K562 (cell line): Measurements from ENCODE around the gene WDR18. TPM values are rescaled to one million over a fixed set of nuclear protein-coding genes. Genes with fewer than 3 reads are reported as not detected.

Experiments used
- CC2D1A ChIP-seq: fragments of 450-650 bp; IDR thresholded peaks from 2 replicates; pipeline ENCODE4 v1.6.1; 2017; ENCODE audit warnings: mild to moderate bottlenecking
- CREB1 ChIP-seq, 2 experiments: sonication (generic) in 1 of 2; formaldehyde crosslinking in 1 of 2; IDR thresholded peaks; 2 replicates each; pipeline versions ENCODE4 v1.6.1 to v1.8.0; 2012 to 2022; ENCODE audit warnings: inconsistent platforms in 1 of 2, mild to moderate bottlenecking in 1 of 2, missing genetic modification reagents in 1 of 2, moderate library complexity in 1 of 2
- CREB5 ChIP-seq: fragments of 250-450 bp; sonication (Bioruptor Pico); IDR thresholded peaks from 2 replicates; pipeline ENCODE4 v1.5.0; 2020; ENCODE audit warnings: mild to moderate bottlenecking
- DNMT1 ChIP-seq: fragments of 450-650 bp; IDR thresholded peaks from 2 replicates; pipeline ENCODE4 v1.6.1; 2016; ENCODE audit warnings: antibody characterized with exemption, mild to moderate bottlenecking
- FOXJ2 ChIP-seq: fragments of 200-800 bp; sonication (Bioruptor generic); IDR thresholded peaks from 2 replicates; pipeline ENCODE4 v1.6.1; 2016; ENCODE audit warnings: missing genetic modification characterization, missing compliant biosample characterization
- GATAD2B ChIP-seq: fragments of 450-650 bp; IDR thresholded peaks from 2 replicates; pipeline ENCODE4 v1.6.1; 2017; ENCODE audit warnings: mild to moderate bottlenecking, borderline replicate concordance
- HDAC6 ChIP-seq: IDR thresholded peaks from 2 replicates; pipeline ENCODE4 v1.6.1; 2012; ENCODE audit warnings: low read depth, mild to moderate bottlenecking, control low read depth, inconsistent platforms, low read length, moderate library complexity
- IRF1 ChIP-seq: sonication (generic); formaldehyde crosslinking; IDR thresholded peaks from 2 replicates; pipeline ENCODE4 v1.8.0; 2022; ENCODE audit warnings: missing genetic modification reagents, mild to moderate bottlenecking, borderline replicate concordance
- MLLT1 ChIP-seq, 2 experiments: fragments of 450-650 bp; IDR thresholded peaks; 2 replicates each; pipeline ENCODE4 v1.6.1; 2016
- NR0B1 ChIP-seq: fragments of 450-650 bp; IDR thresholded peaks from one replicate; pipeline ENCODE4 v1.6.1; 2018; ENCODE audit warnings: mild to moderate bottlenecking, moderate library complexity; ENCODE audit not compliant: partially characterized antibody
- NR4A1 ChIP-seq, 2 experiments: fragments of 250-450 bp in 1 of 2; fragments of 450-650 bp in 1 of 2; sonication (Bioruptor Pico) in 1 of 2; IDR thresholded peaks; 2 replicates each; pipeline versions ENCODE4 v1.4.0 to v1.6.1; 2016 to 2020; ENCODE audit warnings: mild to moderate bottlenecking in 2 of 2, missing compliant biosample characterization in 1 of 2, missing genetic modification characterization in 1 of 2, moderate library complexity in 1 of 2
- RBM39 ChIP-seq: fragments of 200-400 bp; formaldehyde crosslinking; optimal IDR thresholded peaks from 2 replicates; pipeline ENCODE3; 2018; ENCODE audit warnings: low read depth, low read length
- THAP12 ChIP-seq: fragments of 250-450 bp; sonication (Bioruptor Pico); IDR thresholded peaks from 2 replicates; pipeline ENCODE4 v1.9.0; 2021; ENCODE audit warnings: mild to moderate bottlenecking, inconsistent platforms
- ZHX1 ChIP-seq: fragments of 150-350 bp; conservative IDR thresholded peaks from 2 replicates; pipeline ENCODE4 v1.6.1; 2014; ENCODE audit warnings: low read length
- ZNF121 ChIP-seq: sonication (generic); formaldehyde crosslinking; conservative IDR thresholded peaks from 2 replicates; pipeline ENCODE4 v1.8.0; 2022; ENCODE audit warnings: missing genetic modification reagents
- ZNF134 ChIP-seq: fragments of 250-450 bp; sonication (Bioruptor Pico); conservative IDR thresholded peaks from 2 replicates; pipeline ENCODE4 v1.4.0; 2020
- polyA plus RNA-seq, 8 experiments: library from polyadenylated mRNA; depleted of rRNA in 4 of 8; stranded (reverse) in 5 of 8; unstranded in 3 of 8; fragments of >200 nt; fragmentation: Nextera tagmentation in 2 of 8; fragmentation: Illumina TruSeq in 1 of 8; extraction: Ambion mirVana in 2 of 8; extraction: Trizol in 1 of 8; gene quantifications; 2 replicates each; pipeline versions ENCODE4 v1.2.1 to v1.2.3, GENCODE V29; 2011 to 2014; ENCODE audit warnings: inconsistent platforms in 1 of 8, missing spikeins in 1 of 8
- total RNA-seq, 7 experiments: library from RNA; depleted of rRNA in 6 of 7; stranded (reverse); fragments of >200 nt in 6 of 7; fragmentation: Illumina TruSeq in 2 of 7; extraction: Trizol in 2 of 7; gene quantifications; 2 replicates each; pipeline versions ENCODE4 v1.2.1 to v1.2.3, GENCODE V29; 2011 to 2021; ENCODE audit warnings: low replicate concordance in 1 of 7

Gene WDR18
- total and polyA plus RNA-seq, 9 of the 15 experiments (the other 6 are each of a cell fraction or from before 2014, with no cell fraction given), result 0.65 to 181 (median 30.1) TPM

- TF ChIP-seq CREB1 (IDR thresholded peaks at IDR 0.05) (no peak), CREB1 (CRISPR knock-in tag; IDR thresholded peaks at IDR 0.05) (no peak), ZNF121 (CRISPR knock-in tag) (no peak), THAP12 (no peak), DNMT1 (no peak), FOXJ2 (no peak), GATAD2B (no peak), NR4A1 (CRISPR knock-in tag; IDR thresholded peaks at IDR 0.05) (no peak), NR4A1 (tag; IDR thresholded peaks at IDR 0.05) (no peak), RBM39 (no peak), ZNF134 (CRISPR knock-in tag) (no peak), HDAC6 (no peak), CC2D1A (no peak), ZHX1 (no peak), IRF1 (CRISPR knock-in tag) (no peak), CREB5 (no peak), NR0B1 (no peak), MLLT1 (IDR thresholded peaks at IDR 0.05) (no peak)
Measured at GRCh38 chr19:1017115-1017905, 33.2 kb downstream of the WDR18 start (continued).
